ENCODE data around the gene MYO18B.

Gene MYO18B

GRCh38 chr22:25990940-25991339 is 249.0 kb downstream of the MYO18B start:
- no peak for DNase-seq (ENCODE audit: low spot score)

GRCh38 chr22:25992331-25992730 is 250.3 kb downstream of the MYO18B start:
- DNase-seq (ENCODE audit: low spot score): no peak

- DNase-seq (ENCODE audit: low spot score): no peak
These were observed 254.7 kb downstream of the MYO18B start for GRCh38 chr22:25996669-25997068.

- no peak for DNase-seq (ENCODE audit: low spot score)
These were observed 256.1 kb downstream of the MYO18B start for GRCh38 chr22:25997886-25998775.

GRCh38 chr22:26002456-26002855 is 260.5 kb downstream of the MYO18B start:
- no peak for DNase-seq (ENCODE audit: low spot score)

GRCh38 chr22:26004477-26004876 is 262.5 kb downstream of the MYO18B start:
- no peak for DNase-seq (ENCODE audit: low spot score)

- DNase-seq (ENCODE audit: low spot score): no peak
These were observed 266.6 kb downstream of the MYO18B start for GRCh38 chr22:26008587-26008986.

GRCh38 chr22:26016916-26017315 is 274.9 kb downstream of the MYO18B start:
- DNase-seq (ENCODE audit: low spot score): no peak

GRCh38 chr22:26017932-26018331 is 275.9 kb downstream of the MYO18B start:
- DNase-seq (ENCODE audit: low spot score): no peak

- DNase-seq (ENCODE audit: low spot score): no peak
These were observed 277.6 kb downstream of the MYO18B start for GRCh38 chr22:26019596-26019995.

GRCh38 chr22:26021516-26021915 is 279.5 kb downstream of the MYO18B start:
- DNase-seq (ENCODE audit: low spot score): no peak

GRCh38 chr22:26023104-26023775 is 281.3 kb downstream of the MYO18B start:
- DNase-seq (ENCODE audit: low spot score): peak; percentile 21

- no peak for DNase-seq (ENCODE audit: low spot score)
These were observed 283.6 kb downstream of the MYO18B start for GRCh38 chr22:26025626-26026025.

GRCh38 chr22:26027341-26027740 is 285.4 kb downstream of the MYO18B start:
- DNase-seq (ENCODE audit: low spot score): no peak

- DNase-seq (ENCODE audit: low spot score): no peak
These were observed 289.7 kb downstream of the MYO18B start for GRCh38 chr22:26031641-26032040.

- DNase-seq (ENCODE audit: low spot score): no peak
These were observed 291.1 kb downstream of the MYO18B start for GRCh38 chr22:26033071-26033470.

- DNase-seq (ENCODE audit: low spot score): no peak
These were observed 291.6 kb downstream of the MYO18B start for GRCh38 chr22:26033586-26033985.

- no peak for DNase-seq (ENCODE audit: low spot score)
These were observed 293.5 kb downstream of the MYO18B start for GRCh38 chr22:26035523-26035922.

GRCh38 chr22:26038365-26038764 is 296.4 kb downstream of the MYO18B start:
- peak; percentile 19 for DNase-seq (ENCODE audit: low spot score)

- no peak for DNase-seq (ENCODE audit: low spot score)
These were observed 299.9 kb downstream of the MYO18B start for GRCh38 chr22:26041931-26042330.

GRCh38 chr22:26043031-26043430 is 301.0 kb downstream of the MYO18B start:
- DNase-seq (ENCODE audit: low spot score): no peak

GRCh38 chr22:26045051-26045450 is 303.1 kb downstream of the MYO18B start:
- DNase-seq (ENCODE audit: low spot score): no peak

- no peak for DNase-seq (ENCODE audit: low spot score)
These were observed 303.9 kb downstream of the MYO18B start for GRCh38 chr22:26045860-26046259.

All from iPS-NIHi11 (cell line).